RWPE1 (cell line): Measurements from ENCODE around the gene CTAG2.
"Not testable (repeated sequence)": the region's sequence is repeated elsewhere in the genome, so short reads cannot be mapped to it uniquely, and the experiment has no call there.

ENCODE experiments used
- CTCF ChIA-PET: fragments of 350-600 bp; sonication (Branson Sonifier 250); formaldehyde crosslinking; extraction: SDS; loops from one replicate; lab custom pipeline; 2021; lab: Yijun Ruan, JAX
- POLR2A ChIA-PET: fragments of 400-600 bp; formaldehyde crosslinking; extraction: SDS; loops from one replicate; lab custom pipeline; 2020; ENCODE audit warnings: antibody characterized with exemption; ENCODE audit not compliant: low non-redundant PET; lab: Yijun Ruan, JAX
- DNase-seq: peaks from one replicate; pipeline ENCODE4 v3.0.0; 2012; ENCODE audit warnings: low spot score
- H3K27ac ChIP-seq: fragments of 450-650 bp; 2 replicates; pipeline ENCODE4 v1.5.1; 2017
- CTCF ChIP-seq: fragments of 450-650 bp; conservative IDR thresholded peaks from 2 replicates; pipeline ENCODE4 v1.5.1; 2017; ENCODE audit warnings: low read depth, mild to moderate bottlenecking

CTAG2 gene

GRCh38 chrX:154650221-154650510 is 3.2 kb downstream of the CTAG2 start:
- ChIA-PET POLR2A (no interaction called here), CTCF (no interaction called here)
- DNase-seq: no peak
- H3K27ac ChIP-seq: no peak overlapping the region
- TF ChIP-seq CTCF: no peak

DNA sequence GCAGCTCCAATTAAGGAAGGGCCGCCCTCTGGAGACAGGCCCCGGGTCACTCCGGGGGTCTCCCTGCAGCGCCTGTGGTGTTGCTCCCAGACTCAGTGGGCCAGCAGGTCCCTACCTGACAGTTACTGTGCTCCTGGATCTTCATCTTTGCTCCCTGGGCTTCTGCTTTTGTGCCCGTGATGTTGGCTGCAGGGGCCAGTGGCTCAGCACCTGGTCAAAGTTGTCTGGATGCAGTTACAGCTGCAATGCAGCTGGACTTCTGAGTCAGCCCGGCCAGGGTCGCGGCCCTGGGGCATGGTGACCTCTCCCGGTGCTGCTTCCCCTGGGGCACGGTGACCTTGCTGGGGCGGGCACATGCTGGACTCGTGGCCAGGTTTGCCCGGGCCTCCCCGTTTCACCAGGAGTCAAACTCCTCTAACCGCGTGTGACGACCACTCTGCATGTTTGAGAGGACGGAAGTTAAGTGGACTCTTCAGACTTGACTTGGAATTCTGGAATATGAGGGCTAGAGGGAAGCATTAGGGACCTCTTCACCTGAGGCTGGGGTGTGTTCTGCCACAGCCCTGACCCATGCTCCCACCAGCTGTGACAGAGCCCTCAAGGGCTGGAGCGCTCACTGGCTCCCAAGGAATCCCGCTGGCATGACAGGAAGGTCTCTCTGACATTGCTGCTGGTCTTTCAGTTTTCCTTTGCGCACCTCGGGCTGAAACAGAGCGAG is 3.7 kb downstream of the CTAG2 start:
- no peak overlapping the region for H3K27ac ChIP-seq
- no peak for TF ChIP-seq CTCF
- ChIA-PET CTCF (no interaction called here), POLR2A (no interaction called here)
- DNase-seq: no peak

GRCh38 chrX:154648931-154649330 is 4.4 kb downstream of the CTAG2 start:
- CTCF ChIA-PET: no interaction called here
- no peak for TF ChIP-seq CTCF
- no peak for DNase-seq
- no peak overlapping the region for H3K27ac ChIP-seq
- POLR2A ChIA-PET: no interaction called here

- H3K27ac ChIP-seq, CTCF ChIA-PET, DNase-seq, POLR2A ChIA-PET: not testable (repeated sequence)
Measured at GRCh38 chrX:154645745-154646378, 7.5 kb downstream of the CTAG2 start.

DNA sequence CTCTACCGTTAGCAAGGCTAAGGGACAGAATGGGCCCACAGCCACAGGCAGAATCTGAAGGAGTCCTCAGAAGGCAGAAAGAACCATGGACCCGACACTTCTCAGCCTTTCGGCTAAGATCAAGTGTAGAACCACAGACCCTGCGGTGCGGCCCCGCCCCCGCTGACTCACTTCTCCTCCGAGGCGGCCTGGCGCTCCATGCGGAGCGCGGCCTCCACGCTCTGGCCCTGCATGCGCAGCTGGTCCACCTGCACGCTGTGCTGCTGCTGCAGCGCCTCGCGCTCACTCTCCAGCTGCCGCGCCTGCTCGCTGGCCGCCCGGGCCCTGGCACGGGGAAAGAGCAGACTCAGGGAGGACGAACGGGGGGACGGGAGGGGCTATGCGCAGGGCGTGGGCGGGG is 9.7 kb downstream of the CTAG2 start:
- H3K27ac ChIP-seq, DNase-seq, CTCF ChIA-PET, POLR2A ChIA-PET: not testable (repeated sequence)

DNA sequence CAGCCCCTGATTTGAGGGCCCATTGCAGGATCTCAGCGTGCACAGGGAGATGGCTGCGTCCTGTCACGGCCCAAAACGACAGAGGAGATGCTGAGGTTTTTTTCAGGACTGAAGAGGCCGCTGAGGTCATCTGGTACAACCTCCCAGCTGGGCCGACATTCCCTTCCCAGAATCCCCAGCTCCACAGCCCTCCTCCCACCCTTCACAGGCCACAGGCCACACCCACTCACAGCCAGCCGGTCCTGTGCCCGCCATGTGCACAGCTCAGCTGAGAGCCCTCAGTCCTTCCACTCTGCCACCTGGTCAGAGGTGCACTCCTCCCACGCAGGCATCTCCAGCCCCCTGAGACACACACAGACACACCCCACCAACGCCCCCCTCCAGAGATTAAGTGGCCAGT is 11.6 kb downstream of the CTAG2 start:
- CTCF ChIA-PET, DNase-seq, POLR2A ChIA-PET, H3K27ac ChIP-seq: not testable (repeated sequence)

DNA sequence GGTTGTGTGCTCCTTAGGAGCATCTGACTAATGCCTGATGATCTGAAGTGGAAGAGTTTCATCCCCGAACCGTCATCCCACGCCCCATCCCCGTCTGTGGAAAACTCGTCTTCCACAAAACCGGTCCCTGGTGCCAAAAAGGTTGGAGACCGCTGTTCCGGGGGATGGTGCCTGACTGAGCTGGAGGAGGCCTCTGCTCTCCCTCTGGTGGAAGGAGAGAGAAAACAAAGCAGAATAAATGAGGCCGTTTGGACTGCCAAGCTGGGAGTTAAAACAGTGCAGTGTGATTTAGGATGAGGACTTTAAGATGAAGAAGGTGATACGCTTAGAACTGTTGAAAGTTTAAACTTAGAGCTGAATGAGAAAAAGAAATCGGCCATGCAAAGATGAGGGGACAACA is 19.7 kb downstream of the CTAG2 start:
- CTCF ChIA-PET, H3K27ac ChIP-seq, DNase-seq, POLR2A ChIA-PET: not testable (repeated sequence)

DNA sequence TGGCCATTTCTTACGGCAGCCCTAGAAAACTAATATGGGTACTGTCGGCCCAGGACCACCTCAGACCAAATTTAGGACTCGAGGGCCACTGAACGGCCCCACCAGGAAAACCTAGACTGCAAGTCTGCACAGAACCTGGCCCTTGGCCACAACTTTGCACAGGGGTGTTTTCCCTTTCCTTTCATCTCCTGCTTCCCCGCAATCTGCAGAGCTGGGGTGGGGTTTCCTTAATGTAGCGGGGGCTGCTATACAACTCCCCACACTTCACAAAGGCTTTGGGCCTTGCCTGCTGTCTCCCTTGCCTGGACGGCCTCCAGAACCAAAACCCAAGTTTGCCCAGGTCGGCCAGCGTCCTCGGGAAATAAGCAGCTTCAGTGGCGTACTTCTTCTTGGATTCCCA is 22.4 kb downstream of the CTAG2 start:
- DNase-seq, POLR2A ChIA-PET, H3K27ac ChIP-seq, CTCF ChIA-PET: not testable (repeated sequence)

GRCh38 chrX:154628960-154629359 is 24.4 kb downstream of the CTAG2 start:
- POLR2A ChIA-PET, CTCF ChIA-PET, H3K27ac ChIP-seq, DNase-seq: not testable (repeated sequence)

GRCh38 chrX:154620767-154621414 is 32.5 kb downstream of the CTAG2 start:
- DNase-seq, POLR2A ChIA-PET, CTCF ChIA-PET, H3K27ac ChIP-seq: not testable (repeated sequence)

- CTCF ChIA-PET, POLR2A ChIA-PET, DNase-seq, H3K27ac ChIP-seq: not testable (repeated sequence)
Measured at GRCh38 chrX:154619182-154619581, 34.2 kb downstream of the CTAG2 start, which contains the start of gene CTAG1B. Gene CTAG1B (minus strand): TSS chrX:154619282. CDS start chrX:154619218, 64 bp downstream.

GRCh38 chrX:154613586-154613985 is 39.8 kb downstream of the CTAG2 start:
- CTCF ChIA-PET: not testable (repeated sequence)

GRCh38 chrX:154611146-154611545 is 42.2 kb downstream of the CTAG2 start:
- CTCF ChIA-PET, POLR2A ChIA-PET: not testable (repeated sequence)

More at GRCh38 chrX:154613586-154613985, 39.8 kb downstream of the CTAG2 start:
- POLR2A ChIA-PET, DNase-seq, H3K27ac ChIP-seq: not testable (repeated sequence)

DNA sequence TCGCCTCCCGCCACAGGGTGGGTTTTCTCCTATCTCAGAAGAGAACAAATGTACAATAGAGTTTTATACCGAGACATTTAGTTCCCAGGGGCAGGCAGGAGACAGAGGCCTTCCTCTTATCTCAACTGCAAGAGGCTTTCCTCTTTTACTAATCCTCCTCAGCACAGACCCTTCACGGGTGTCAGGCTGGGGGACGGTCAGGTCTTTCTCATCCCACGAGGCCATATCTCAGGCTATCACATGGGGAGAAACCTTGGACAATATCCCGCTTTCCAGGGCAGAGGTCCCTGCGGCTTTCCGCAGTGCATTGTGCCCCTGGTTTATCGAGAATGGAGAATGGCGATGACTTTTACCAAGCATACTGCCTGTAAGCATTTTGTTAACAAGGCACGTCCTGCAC is 44.6 kb downstream of the CTAG2 start:
- POLR2A ChIA-PET, CTCF ChIA-PET, H3K27ac ChIP-seq, DNase-seq: not testable (repeated sequence)

More at GRCh38 chrX:154611146-154611545, 42.2 kb downstream of the CTAG2 start:
- H3K27ac ChIP-seq, DNase-seq: not testable (repeated sequence)
